ENCODE measurements around the gene SPTLC3.

- TF ChIP-seq CTCF (conservative IDR thresholded peaks at IDR 0.05) (no peak), EZH2 (IDR thresholded peaks at IDR 0.05; ENCODE audit: low read depth) (no peak)
Observed at GRCh38 chr20:13180986-13181889, 172.5 kb downstream of the SPTLC3 start.
